H1 (cell line): Measurements from ENCODE around the gene NDUFAF7. TPM values are rescaled to one million over a fixed set of nuclear protein-coding genes. Genes with fewer than 3 reads are reported as not detected.
A peak's percentile ranks its signal among the peaks of the same experiment; 100 is the strongest.

Experiments used
- CTCF ChIA-PET: fragments of 300-600 bp; sonication (Branson Sonifier 250); formaldehyde crosslinking; loops from one replicate; lab custom pipeline; 2021; ENCODE audit not compliant: partially characterized antibody; lab: Charles Lee
- POLR2A ChIA-PET: fragments of 300-600 bp; sonication (Branson Sonifier 250); formaldehyde crosslinking; loops from one replicate; lab custom pipeline; 2021; ENCODE audit warnings: inconsistent platforms; ENCODE audit not compliant: partially characterized antibody; lab: Charles Lee
- DNase-seq, 2 experiments: peaks; one replicate each; pipeline versions ENCODE4 v3.0.0 to v3.0.0-alpha.2; 2010 to 2022; ENCODE audit warnings: low spot score in 2 of 2, low read depth in 1 of 2, mixed read lengths in 1 of 2
- FAIRE-seq: peaks from 2 replicates; lab custom pipeline; 2011; peaks lifted over from hg19 to GRCh38; lab: Jason Lieb, UNC
- H2AFZ ChIP-seq: 2 replicates; pipeline ENCODE4 v1.8.1; 2012; ENCODE audit warnings: low read length, inconsistent platforms
- H2AK5ac ChIP-seq: 2 replicates; pipeline ENCODE4 v1.6.1; 2013; ENCODE audit warnings: low read depth, low read length
- H2BK120ac ChIP-seq: replicated peaks from 2 replicates; pipeline ENCODE3; 2013; ENCODE audit warnings: low read depth, low read length, inconsistent platforms
- H2BK12ac ChIP-seq: 2 replicates; pipeline ENCODE4 v1.6.1; 2013; ENCODE audit warnings: low read depth, low read length
- H2BK15ac ChIP-seq: 2 replicates; pipeline ENCODE4 v1.6.1; 2013; ENCODE audit warnings: low read length
- H2BK20ac ChIP-seq: 2 replicates; pipeline ENCODE4 v1.6.1; 2013; ENCODE audit warnings: low read length
- H2BK5ac ChIP-seq: 2 replicates; pipeline ENCODE4 v1.6.1; 2013; ENCODE audit warnings: low read depth, low read length
- H3K14ac ChIP-seq: 2 replicates; pipeline ENCODE4 v1.6.1; 2013; ENCODE audit warnings: inconsistent platforms; ENCODE audit not compliant: insufficient read length
- H3K18ac ChIP-seq: 2 replicates; pipeline ENCODE4 v1.6.1; 2013; ENCODE audit warnings: low read length; ENCODE audit errors: extremely low read depth
- H3K23ac ChIP-seq: 2 replicates; pipeline ENCODE4 v1.6.1; 2013; ENCODE audit warnings: inconsistent platforms; ENCODE audit not compliant: insufficient read length
- H3K23me2 ChIP-seq: 2 replicates; pipeline ENCODE4 v1.6.1; 2013; ENCODE audit warnings: low read depth, low read length
- H3K27ac ChIP-seq: 2 replicates; pipeline ENCODE4 v1.6.1; 2011; ENCODE audit warnings: low read depth, low read length, inconsistent platforms
- H3K27me3 ChIP-seq, 4 experiments: replicated peaks in 1 of 4; 1 replicate in 1 of 4; 2 replicates in 3 of 4; pipeline versions ENCODE4 v1.6.1 to v1.8.1; 2011 to 2013; ENCODE audit warnings: low read length in 3 of 4, mild to moderate bottlenecking in 3 of 4, inconsistent platforms in 2 of 4, mixed read lengths in 2 of 4, moderate library complexity in 1 of 4; ENCODE audit not compliant: control insufficient read depth in 3 of 4, insufficient read depth in 3 of 4; ENCODE audit errors: extremely low read depth in 1 of 4
- H3K36me3 ChIP-seq, 4 experiments: 2 replicates each; pipeline versions ENCODE4 v1.6.1 to v1.8.1; 2011 to 2013; ENCODE audit warnings: mild to moderate bottlenecking in 4 of 4, low read length in 3 of 4, moderate library complexity in 2 of 4, control low read depth in 1 of 4, inconsistent platforms in 1 of 4; ENCODE audit not compliant: insufficient read depth in 4 of 4, control insufficient read depth in 2 of 4
- H3K4ac ChIP-seq: replicated peaks from 2 replicates; pipeline ENCODE3; 2013; ENCODE audit warnings: low read length, low read depth, mixed read lengths, inconsistent platforms; ENCODE audit not compliant: insufficient read length
- H3K4me1 ChIP-seq, 4 experiments: replicated peaks in 1 of 4; 1 replicate in 1 of 4; 2 replicates in 3 of 4; pipeline versions ENCODE4 v1.6.1 to v1.8.1; 2011 to 2013; ENCODE audit warnings: low read length in 3 of 4, inconsistent platforms in 2 of 4, mixed read lengths in 1 of 4; ENCODE audit not compliant: insufficient read depth in 4 of 4, control insufficient read depth in 3 of 4
- H3K4me2 ChIP-seq, 2 experiments: 2 replicates each; pipeline versions ENCODE4 v1.6.1 to v1.8.1; 2011 to 2013; ENCODE audit warnings: low read depth in 2 of 2, low read length in 2 of 2, control low read depth in 1 of 2, inconsistent platforms in 1 of 2, mild to moderate bottlenecking in 1 of 2; ENCODE audit not compliant: insufficient read depth in 1 of 2
- H3K4me3 ChIP-seq, 4 experiments: fragments of 200-600, 300-600 bp in 1 of 4; sonication (generic), shearing (Covaris generic), sonication (Bioruptor Twin) in 1 of 4; 2 replicates each; pipeline versions ENCODE4 v1.5.1 to v1.8.1; 2011 to 2016; ENCODE audit warnings: low read length in 4 of 4, low read depth in 3 of 4, control low read depth in 2 of 4, inconsistent platforms in 2 of 4, mild to moderate bottlenecking in 2 of 4, mixed read lengths in 1 of 4, moderate library complexity in 1 of 4; ENCODE audit not compliant: insufficient read depth in 2 of 4; ENCODE audit errors: extremely low read depth in 1 of 4
- H3K56ac ChIP-seq: replicated peaks from 2 replicates; pipeline ENCODE3; 2013; ENCODE audit warnings: low read depth, mild to moderate bottlenecking, mixed read lengths, low read length, inconsistent platforms; ENCODE audit not compliant: insufficient read length
- H3K79me1 ChIP-seq: 2 replicates; pipeline ENCODE4 v1.6.1; 2013; ENCODE audit warnings: low read depth, low read length, control low read depth
- H3K79me2 ChIP-seq, 2 experiments: 2 replicates each; pipeline versions ENCODE4 v1.6.1 to v1.8.1; 2012 to 2013; ENCODE audit warnings: low read length in 2 of 2, mild to moderate bottlenecking in 2 of 2, inconsistent platforms in 1 of 2; ENCODE audit not compliant: insufficient read depth in 2 of 2, control insufficient read depth in 1 of 2
- H3K9ac ChIP-seq, 4 experiments: replicated peaks in 1 of 4; 1 replicate in 1 of 4; 2 replicates in 3 of 4; pipeline versions ENCODE4 v1.6.1 to v1.8.1; 2011 to 2013; ENCODE audit warnings: low read depth in 3 of 4, low read length in 3 of 4, control low read depth in 2 of 4, mild to moderate bottlenecking in 2 of 4, moderate library complexity in 2 of 4, inconsistent platforms in 1 of 4; ENCODE audit errors: extremely low read depth in 1 of 4
- H3K9me3 ChIP-seq, 2 experiments: 2 replicates each; pipeline versions ENCODE4 v1.6.1 to v1.8.1; 2012 to 2013; ENCODE audit warnings: mild to moderate bottlenecking in 2 of 2, moderate library complexity in 2 of 2, control low read depth in 1 of 2, inconsistent platforms in 1 of 2, low read depth in 1 of 2, low read length in 1 of 2, mixed read lengths in 1 of 2; ENCODE audit not compliant: insufficient read depth in 2 of 2
- H4K20me1 ChIP-seq, 2 experiments: replicated peaks in 1 of 2; 2 replicates each; pipeline versions ENCODE3 to v1.8.1; 2011 to 2013; ENCODE audit warnings: inconsistent platforms in 2 of 2, low read length in 2 of 2, mild to moderate bottlenecking in 1 of 2; ENCODE audit not compliant: insufficient read depth in 2 of 2, control insufficient read depth in 1 of 2
- H4K5ac ChIP-seq: 2 replicates; pipeline ENCODE4 v1.6.1; 2013; ENCODE audit warnings: low read length, low read depth, mixed read lengths, inconsistent platforms; ENCODE audit not compliant: insufficient read length
- H4K8ac ChIP-seq: 2 replicates; pipeline ENCODE4 v1.8.0; 2013; ENCODE audit warnings: mild to moderate bottlenecking, moderate library complexity, low read length, inconsistent platforms; ENCODE audit not compliant: insufficient read depth; ENCODE audit errors: extremely low read depth
- H4K91ac ChIP-seq: replicated peaks from 2 replicates; pipeline ENCODE3; 2013; ENCODE audit warnings: low read length, mixed read lengths, inconsistent platforms; ENCODE audit not compliant: insufficient read length
- KDM1A ChIP-seq: fragments of 200-600, 300-600 bp; sonication (generic); IDR thresholded peaks from 2 replicates; pipeline ENCODE4 v1.7.1; 2016; ENCODE audit warnings: mild to moderate bottlenecking, low read length, borderline replicate concordance
- MAX ChIP-seq: IDR thresholded peaks from 2 replicates; pipeline ENCODE4 v1.6.1; 2012; ENCODE audit warnings: inconsistent platforms
- WGBS, 2 experiments: shearing (Covaris generic) in 1 of 2; methylation state at CpG; one replicate each; pipeline versions ENCODE4 v1.1.6 to v1.1.7; 2013 to 2015; ENCODE audit warnings: low lambda C conversion rate in 2 of 2, mixed read lengths in 2 of 2, inconsistent platforms in 1 of 2, low coverage in 1 of 2, missing lambda C conversion rate in 1 of 2; ENCODE audit not compliant: insufficient replicate concordance in 2 of 2, insufficient coverage in 1 of 2, insufficient read length in 1 of 2; ENCODE audit errors: extremely low coverage in 1 of 2, missing lambda C conversion rate in 1 of 2; 5-methylcytosine and 5-hydroxymethylcytosine counted together
- polyA plus RNA-seq, 7 experiments: library from polyadenylated mRNA; depleted of rRNA in 3 of 7; stranded (reverse) in 5 of 7; unstranded in 2 of 7; fragments of >200 nt in 5 of 7; fragments of 200-250 nt in 2 of 7; gene quantifications; 1 replicate in 5 of 7; 2 replicates in 1 of 7; 4 replicates in 1 of 7; pipeline versions ENCODE4 v1.2.1 to v1.2.3, GENCODE V29; 2011 to 2013; ENCODE audit warnings: missing spikeins in 2 of 7, mixed read lengths in 2 of 7
- total RNA-seq: library from RNA; stranded (reverse); fragmentation: NEBNext Ultra II Directional; extraction: Animal tissue kit (Norgen Biotek cat#: 25700); gene quantifications from 2 replicates; pipeline ENCODE4 v1.2.1, GENCODE V29; 2021

NDUFAF7 gene
- total and polyA plus RNA-seq, 2 of the 8 experiments (the other 6 are each of a cell fraction or from before 2014, with no cell fraction given): 50.2 to 56.0 TPM

- Histone ChIP-seq H4K5ac (peak overlapping the region; percentile 70), H2AK5ac (no peak overlapping the region), H3K9me3 (peaks cover 9 to 11% of the 10 kb centered on the region in 2 experiments), H3K14ac (no peak overlapping the region), H3K36me3 (peaks cover 4 to 74% (median 41%) of the 10 kb centered on the region in 4 experiments; a peak in 6 of 8 replicates), H2BK120ac (no peak overlapping the region), H2BK5ac (no peak overlapping the region), H2AFZ (no peak overlapping the region), H3K56ac (no peak overlapping the region), H3K9ac (no peak overlapping the region), H2BK20ac (no peak overlapping the region), H4K20me1 (peaks cover 0 to 2% of the 10 kb centered on the region in 2 experiments), H3K23ac (no peak overlapping the region), H3K4me1 (peaks cover 0 to 13% (median 3%) of the 10 kb centered on the region in 4 experiments; a peak in 4 of 7 replicates), H3K4me2 (no peak overlapping the region), H3K4me3 (no peak overlapping the region), H3K79me2 (peaks cover 0 to 43% of the 10 kb centered on the region in 2 experiments; a peak in 2 of 4 replicates), H2BK12ac (no peak overlapping the region), H3K4ac (no peak overlapping the region), H2BK15ac (no peak overlapping the region), H4K8ac (no peak overlapping the region), H4K91ac (no peak overlapping the region), H3K27me3 (no peaks in the 10 kb centered on the region), H3K79me1 (no peaks in the 10 kb centered on the region), H3K27ac (no peak overlapping the region), H3K18ac (no peak overlapping the region), H3K23me2 (no peaks in the 10 kb centered on the region)
- WGBS, 2 experiments: 94% methylated on average over 2 of the region's 2 CpGs; no CpG with 5 or more reads in 1 of the 2 experiments
- DNase-seq (no peak), FAIRE-seq (no peak)
- POLR2A ChIA-PET: interaction anchor here (1.5 to 2.0 kb wide), 4 partner anchors 9 to 20 kb away, joined by 4 to 26 read pairs (median 6); no protein-coding TSS in a partner anchor
- TF ChIP-seq MAX (no peak), KDM1A (peak; percentile 90)
- CTCF ChIA-PET: interaction anchor here (1.5 to 1.8 kb wide), 2 partner anchors 13 to 24 kb away, joined by 3 to 5 read pairs; no protein-coding TSS in a partner anchor
Observed at GRCh38 chr2:37203708-37204107, 27.8 kb upstream of the NDUFAF7 start.
